Measurements from ENCODE around the gene CLCF1.

DNA sequence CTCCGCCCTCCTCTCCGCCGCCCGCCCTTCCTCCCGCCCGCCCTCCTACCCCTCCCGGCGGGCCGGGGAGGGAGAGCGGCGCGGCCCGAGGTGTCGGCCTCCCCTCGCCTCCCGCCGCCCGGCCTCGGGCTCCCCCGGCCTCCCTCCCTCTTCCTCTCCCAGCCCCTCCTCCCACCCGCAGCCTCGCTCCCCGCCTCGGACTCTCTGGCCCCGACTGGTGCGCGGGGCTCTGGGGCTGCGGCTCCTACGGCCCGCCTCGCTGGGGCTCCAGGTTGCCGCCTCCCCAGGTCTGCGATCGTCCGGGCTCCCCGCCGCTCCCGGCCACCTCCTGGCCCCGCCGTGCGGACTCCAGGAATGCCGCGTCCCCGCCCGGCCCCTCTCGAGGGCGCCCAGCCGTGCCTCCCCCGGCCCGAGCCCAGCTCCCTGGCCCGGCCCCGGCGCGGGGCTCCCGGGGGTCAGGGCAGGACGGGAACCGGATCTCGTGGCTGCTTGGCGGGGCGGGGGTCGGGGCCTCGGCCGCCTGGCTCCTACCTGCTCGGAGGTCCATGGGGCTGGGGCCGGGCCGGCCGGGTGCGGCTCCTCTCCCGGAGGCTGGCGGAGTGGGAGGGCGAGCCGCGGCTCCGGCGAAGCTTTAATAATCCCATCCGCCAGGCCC is at the start of gene CLCF1:
- TF ChIP-seq, protein P1, sequence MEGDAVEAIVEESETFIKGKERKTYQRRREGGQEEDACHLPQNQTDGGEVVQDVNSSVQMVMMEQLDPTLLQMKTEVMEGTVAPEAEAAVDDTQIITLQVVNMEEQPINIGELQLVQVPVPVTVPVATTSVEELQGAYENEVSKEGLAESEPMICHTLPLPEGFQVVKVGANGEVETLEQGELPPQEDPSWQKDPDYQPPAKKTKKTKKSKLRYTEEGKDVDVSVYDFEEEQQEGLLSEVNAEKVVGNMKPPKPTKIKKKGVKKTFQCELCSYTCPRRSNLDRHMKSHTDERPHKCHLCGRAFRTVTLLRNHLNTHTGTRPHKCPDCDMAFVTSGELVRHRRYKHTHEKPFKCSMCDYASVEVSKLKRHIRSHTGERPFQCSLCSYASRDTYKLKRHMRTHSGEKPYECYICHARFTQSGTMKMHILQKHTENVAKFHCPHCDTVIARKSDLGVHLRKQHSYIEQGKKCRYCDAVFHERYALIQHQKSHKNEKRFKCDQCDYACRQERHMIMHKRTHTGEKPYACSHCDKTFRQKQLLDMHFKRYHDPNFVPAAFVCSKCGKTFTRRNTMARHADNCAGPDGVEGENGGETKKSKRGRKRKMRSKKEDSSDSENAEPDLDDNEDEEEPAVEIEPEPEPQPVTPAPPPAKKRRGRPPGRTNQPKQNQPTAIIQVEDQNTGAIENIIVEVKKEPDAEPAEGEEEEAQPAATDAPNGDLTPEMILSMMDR (IDR thresholded peaks at IDR 0.05), result no peak
- TF ChIP-seq POLR2A (IDR thresholded peaks at IDR 0.05), result no peak

All from lower leg skin (tissue), 3 donors.